ENCODE data around the gene DNAJA2. TPM values are rescaled to one million over a fixed set of nuclear protein-coding genes. Genes with fewer than 3 reads are reported as not detected.

Gene DNAJA2
- total and polyA plus RNA-seq, 9 of the 15 experiments (the other 6 are each of a cell fraction or from before 2014, with no cell fraction given), result 24.1 to 75.9 (median 50.7) TPM

- TF ChIP-seq MAZ (CRISPR knock-in tag; conservative IDR thresholded peaks at IDR 0.05 in 1 of 2, IDR thresholded peaks at IDR 0.05 in 1 of 2) (no peak; a peak in 2 of 4 replicates), POLR3A (IDR thresholded peaks at IDR 0.05; ENCODE audit: borderline replicate concordance, extremely low read depth, insufficient read depth, insufficient read length) (no peak), SMAD1 (IDR thresholded peaks at IDR 0.05; ENCODE audit: low read depth, low read length, partially characterized antibody) (peak; percentile 84), ZNF174 (CRISPR knock-in tag; IDR thresholded peaks at IDR 0.05) (no peak), NFYB (IDR thresholded peaks at IDR 0.05; ENCODE audit: extremely low read depth, insufficient read length) (no peak), HNRNPL (IDR thresholded peaks at IDR 0.05; ENCODE audit: low read depth, low read length) (no peak), FOSL1 (tag; conservative IDR thresholded peaks at IDR 0.05) (no peak), BCL6 (CRISPR knock-in tag; IDR thresholded peaks at IDR 0.05) (no peak), CC2D1A (IDR thresholded peaks at IDR 0.05) (no peak), NBN (IDR thresholded peaks at IDR 0.05; ENCODE audit: low read depth) (peak; percentile 26; the same call in 1 of the 2 replicates), FOXA1 (IDR thresholded peaks at IDR 0.05; ENCODE audit: borderline replicate concordance) (no peak), ZNF551 (CRISPR knock-in tag; IDR thresholded peaks at IDR 0.05) (no peak), BRF1 (IDR thresholded peaks at IDR 0.05; ENCODE audit: borderline replicate concordance, extremely low read depth, insufficient read length) (no peak), ZNF778 (CRISPR knock-in tag; IDR thresholded peaks at IDR 0.05) (no peak), TRIM28 (IDR thresholded peaks at IDR 0.05) (no peak)
- TF ChIP-seq, protein P1, sequence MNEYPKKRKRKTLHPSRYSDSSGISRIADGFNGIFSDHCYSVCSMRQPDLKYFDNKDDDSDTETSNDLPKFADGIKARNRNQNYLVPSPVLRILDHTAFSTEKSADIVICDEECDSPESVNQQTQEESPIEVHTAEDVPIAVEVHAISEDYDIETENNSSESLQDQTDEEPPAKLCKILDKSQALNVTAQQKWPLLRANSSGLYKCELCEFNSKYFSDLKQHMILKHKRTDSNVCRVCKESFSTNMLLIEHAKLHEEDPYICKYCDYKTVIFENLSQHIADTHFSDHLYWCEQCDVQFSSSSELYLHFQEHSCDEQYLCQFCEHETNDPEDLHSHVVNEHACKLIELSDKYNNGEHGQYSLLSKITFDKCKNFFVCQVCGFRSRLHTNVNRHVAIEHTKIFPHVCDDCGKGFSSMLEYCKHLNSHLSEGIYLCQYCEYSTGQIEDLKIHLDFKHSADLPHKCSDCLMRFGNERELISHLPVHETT (CRISPR knock-in tag; conservative IDR thresholded peaks at IDR 0.05 in 1 of 2, IDR thresholded peaks at IDR 0.05 in 1 of 2), result no peak; a peak in 1 of 4 replicates
- TF ChIP-seq, protein P2, sequence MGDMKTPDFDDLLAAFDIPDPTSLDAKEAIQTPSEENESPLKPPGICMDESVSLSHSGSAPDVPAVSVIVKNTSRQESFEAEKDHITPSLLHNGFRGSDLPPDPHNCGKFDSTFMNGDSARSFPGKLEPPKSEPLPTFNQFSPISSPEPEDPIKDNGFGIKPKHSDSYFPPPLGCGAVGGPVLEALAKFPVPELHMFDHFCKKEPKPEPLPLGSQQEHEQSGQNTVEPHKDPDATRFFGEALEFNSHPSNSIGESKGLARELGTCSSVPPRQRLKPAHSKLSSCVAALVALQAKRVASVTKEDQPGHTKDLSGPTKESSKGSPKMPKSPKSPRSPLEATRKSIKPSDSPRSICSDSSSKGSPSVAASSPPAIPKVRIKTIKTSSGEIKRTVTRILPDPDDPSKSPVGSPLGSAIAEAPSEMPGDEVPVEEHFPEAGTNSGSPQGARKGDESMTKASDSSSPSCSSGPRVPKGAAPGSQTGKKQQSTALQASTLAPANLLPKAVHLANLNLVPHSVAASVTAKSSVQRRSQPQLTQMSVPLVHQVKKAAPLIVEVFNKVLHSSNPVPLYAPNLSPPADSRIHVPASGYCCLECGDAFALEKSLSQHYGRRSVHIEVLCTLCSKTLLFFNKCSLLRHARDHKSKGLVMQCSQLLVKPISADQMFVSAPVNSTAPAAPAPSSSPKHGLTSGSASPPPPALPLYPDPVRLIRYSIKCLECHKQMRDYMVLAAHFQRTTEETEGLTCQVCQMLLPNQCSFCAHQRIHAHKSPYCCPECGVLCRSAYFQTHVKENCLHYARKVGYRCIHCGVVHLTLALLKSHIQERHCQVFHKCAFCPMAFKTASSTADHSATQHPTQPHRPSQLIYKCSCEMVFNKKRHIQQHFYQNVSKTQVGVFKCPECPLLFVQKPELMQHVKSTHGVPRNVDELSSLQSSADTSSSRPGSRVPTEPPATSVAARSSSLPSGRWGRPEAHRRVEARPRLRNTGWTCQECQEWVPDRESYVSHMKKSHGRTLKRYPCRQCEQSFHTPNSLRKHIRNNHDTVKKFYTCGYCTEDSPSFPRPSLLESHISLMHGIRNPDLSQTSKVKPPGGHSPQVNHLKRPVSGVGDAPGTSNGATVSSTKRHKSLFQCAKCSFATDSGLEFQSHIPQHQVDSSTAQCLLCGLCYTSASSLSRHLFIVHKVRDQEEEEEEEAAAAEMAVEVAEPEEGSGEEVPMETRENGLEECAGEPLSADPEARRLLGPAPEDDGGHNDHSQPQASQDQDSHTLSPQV (IDR thresholded peaks at IDR 0.05), result peak; percentile 92
Observed at GRCh38 chr16:46973207-46973995, at the start of gene DNAJA2 (continued).
